Activated CD4-positive, alpha-beta T cell treated with anti-CD3 and anti-CD28 coated beads, Interleukin-10, Interleukin-2, amounts not matched to agents 100 ng/mL and 50 ng/mL, durations not matched to agents 16 hours and 8 hours (primary cell): ENCODE measurements around the gene OR6B1.

Source experiments
- DNase-seq: peaks from one replicate; pipeline ENCODE4 v3.0.0-alpha.2; 2020

The OR6B1 gene

GRCh38 chr7:144000020-144000419 lies at the start of gene OR6B1:
TSS of gene OR6B1 (plus strand) at chr7:144000320. CDS start at chr7:144003997, 3,677 bp downstream.
- DNase-seq: no peak

- DNase-seq: no peak
Measured at GRCh38 chr7:143953421-143953820, 46.7 kb upstream of the OR6B1 start.

DNA sequence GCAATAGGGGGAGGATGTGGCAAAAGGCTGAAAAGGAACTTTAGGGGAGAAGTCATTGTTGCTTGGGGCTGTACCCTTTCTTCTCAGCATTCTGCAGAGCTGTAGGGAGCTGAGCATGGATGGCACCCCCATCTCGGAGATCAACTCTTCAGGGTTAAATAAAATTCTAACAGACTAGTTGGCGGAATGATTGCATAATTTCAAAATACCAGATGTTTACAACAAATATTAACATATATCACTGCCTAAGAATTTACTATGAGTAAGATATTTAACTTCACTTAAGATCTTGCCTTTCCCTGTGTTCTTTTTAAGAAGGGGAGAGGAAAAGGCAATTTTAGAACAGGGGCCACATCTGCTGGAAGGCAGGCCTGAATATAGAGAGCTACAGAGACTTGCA lies 46.0 kb upstream of the OR6B1 start:
- DNase-seq: no peak

- no peak for DNase-seq
Measured at GRCh38 chr7:143954544-143954943, 45.6 kb upstream of the OR6B1 start, which contains the start of gene OR2F1. TSS of gene OR2F1 (plus strand) at chr7:143954844. CDS start at chr7:143959971, 5,127 bp downstream.

DNA sequence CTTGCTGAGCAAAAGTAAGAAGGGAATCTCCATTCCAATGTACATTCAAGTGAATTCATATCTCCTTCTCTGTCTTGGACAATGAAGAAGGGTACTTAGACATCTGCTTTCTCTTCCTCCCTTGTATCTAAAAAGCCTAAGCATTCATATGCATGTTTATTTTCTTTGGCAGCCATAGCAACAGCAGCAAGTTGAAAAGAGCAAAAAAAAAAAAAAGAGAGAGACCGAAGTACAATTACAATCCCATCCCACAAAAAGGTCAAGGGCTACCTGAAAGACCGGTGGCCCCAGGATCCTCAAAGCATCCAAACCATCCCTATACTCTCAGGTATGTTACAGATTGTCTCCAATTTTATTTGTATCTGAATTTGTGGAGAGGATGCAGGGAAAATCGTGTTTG lies 41.3 kb upstream of the OR6B1 start:
- DNase-seq: no peak

DNA sequence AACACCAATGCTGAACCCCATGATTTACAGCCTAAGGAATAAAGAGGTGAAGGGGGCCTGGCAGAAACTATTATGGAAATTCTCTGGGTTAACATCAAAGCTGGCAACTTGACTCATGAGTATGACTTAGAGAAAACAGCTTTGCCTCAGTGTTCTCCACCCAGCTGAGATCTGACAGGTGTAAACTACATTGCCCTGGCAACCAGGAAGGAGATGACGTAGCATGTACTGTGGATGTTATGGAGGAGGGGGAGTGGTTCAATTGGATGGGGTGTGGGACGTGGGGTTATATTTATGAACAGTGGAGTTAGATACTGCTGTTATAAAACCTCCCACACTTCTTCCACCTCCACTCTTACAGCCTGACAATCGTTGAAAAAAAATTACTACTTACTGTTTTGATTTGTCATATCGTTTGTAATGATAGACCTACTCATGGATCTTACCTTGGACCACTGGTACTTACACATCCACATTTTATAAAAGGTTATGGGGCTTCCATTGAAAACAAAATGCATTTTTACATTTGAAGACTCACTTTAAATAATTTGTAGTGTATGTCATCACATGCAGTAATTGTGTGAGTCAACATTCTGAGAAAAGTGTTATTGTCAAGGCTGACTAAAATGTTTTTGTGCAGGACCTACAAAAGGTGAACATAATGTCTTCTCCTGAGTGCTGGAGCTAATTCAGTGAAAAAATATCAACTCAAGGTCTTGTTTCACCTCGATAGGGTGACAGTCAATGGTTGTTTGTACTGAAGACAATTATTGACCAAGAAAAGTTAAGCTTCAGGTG lies 39.1 kb upstream of the OR6B1 start:
- DNase-seq: no peak

- DNase-seq: no peak
Measured at GRCh38 chr7:143965280-143965679, 34.8 kb upstream of the OR6B1 start.

DNA sequence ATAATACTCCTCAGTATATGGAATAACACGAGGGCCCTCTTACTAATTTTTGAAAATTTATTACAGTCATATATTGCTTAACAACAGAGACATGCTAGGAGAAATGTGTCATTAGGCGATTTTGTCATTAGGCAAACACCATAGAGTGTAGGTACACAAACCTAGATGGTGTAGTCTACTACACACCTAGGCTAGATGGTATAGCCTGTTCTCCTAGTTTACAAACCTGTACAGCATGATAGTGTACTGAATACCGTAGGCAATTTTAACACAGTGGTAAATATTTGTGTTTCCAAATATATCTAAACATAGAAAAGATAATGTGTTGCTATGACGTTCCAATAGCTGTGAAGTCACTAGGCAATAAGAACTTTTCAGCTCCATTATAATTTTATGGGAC lies 32.7 kb upstream of the OR6B1 start:
- DNase-seq: no peak

GRCh38 chr7:143973870-143974416 lies 26.2 kb upstream of the OR6B1 start:
- DNase-seq: no peak

DNA sequence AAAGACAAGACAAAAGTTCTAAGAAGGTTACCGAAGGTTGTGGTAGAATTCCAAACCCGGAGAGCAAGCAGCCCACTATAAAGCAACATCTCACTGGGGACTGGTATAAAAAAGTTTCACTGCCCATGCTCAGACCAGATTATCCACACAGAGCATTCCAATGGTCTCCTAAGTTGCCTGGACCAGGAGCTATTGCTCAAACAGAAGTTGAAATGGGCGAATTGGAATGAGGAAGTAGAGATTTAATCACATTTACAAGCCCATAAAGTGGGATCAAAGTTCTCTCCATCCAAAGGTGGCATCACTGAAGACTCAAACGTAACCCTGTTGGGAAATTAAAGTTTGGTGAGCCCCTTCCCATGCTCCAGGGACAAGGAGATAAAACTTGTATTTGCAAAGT lies 25.7 kb upstream of the OR6B1 start:
- DNase-seq: no peak

DNA sequence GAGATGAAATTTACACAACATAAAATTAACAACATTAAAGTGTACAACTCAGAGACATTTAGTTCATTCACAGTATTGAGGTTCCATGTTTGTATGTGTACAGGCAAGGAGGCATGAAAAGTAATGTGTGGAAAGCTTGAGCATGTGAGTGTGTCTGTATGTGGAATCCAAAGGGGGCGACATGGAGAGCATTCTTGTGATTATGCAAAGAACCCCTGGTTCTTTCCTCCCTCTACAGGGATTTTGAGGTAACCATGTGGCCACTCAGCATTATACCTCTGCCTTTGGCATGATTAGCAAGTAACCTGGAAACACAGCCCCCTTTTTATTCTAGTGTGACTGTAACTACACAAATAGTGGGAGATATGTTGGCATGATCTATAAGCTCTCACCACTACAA lies 24.5 kb upstream of the OR6B1 start:
- peak; percentile 9 for DNase-seq

- DNase-seq: no peak
Measured at GRCh38 chr7:143978585-143978984, 21.5 kb upstream of the OR6B1 start.

GRCh38 chr7:143979359-143979758 lies 20.8 kb upstream of the OR6B1 start:
- DNase-seq: no peak

GRCh38 chr7:143979998-143980397 lies 20.1 kb upstream of the OR6B1 start:
- no peak for DNase-seq

GRCh38 chr7:143980746-143981510 lies 19.2 kb upstream of the OR6B1 start:
- no peak for DNase-seq

DNA sequence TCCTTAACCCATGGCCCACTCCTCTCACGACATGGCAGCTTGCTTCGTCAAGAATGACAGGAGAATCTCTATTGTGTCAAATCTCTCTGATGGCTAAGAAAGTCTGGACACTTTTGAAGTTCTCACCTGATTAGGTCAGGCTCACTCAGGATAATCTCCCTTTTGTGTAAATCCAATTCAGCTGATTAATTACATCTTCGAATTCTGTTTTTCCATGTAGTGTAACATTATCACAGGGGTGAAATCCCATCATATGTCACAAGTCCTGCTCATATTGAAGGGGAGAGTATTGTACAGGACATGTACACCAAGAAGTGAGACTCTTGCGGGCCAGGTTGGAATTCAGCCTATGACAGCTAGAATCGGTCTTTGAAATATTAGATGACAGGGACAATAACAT lies 16.2 kb upstream of the OR6B1 start:
- no peak for DNase-seq

GRCh38 chr7:143987513-143987912 lies 12.6 kb upstream of the OR6B1 start:
- no peak for DNase-seq

- DNase-seq: no peak
Measured at GRCh38 chr7:143988976-143989745, 11.0 kb upstream of the OR6B1 start.

- DNase-seq: no peak
Measured at GRCh38 chr7:143992670-143993069, 7.5 kb upstream of the OR6B1 start.

DNA sequence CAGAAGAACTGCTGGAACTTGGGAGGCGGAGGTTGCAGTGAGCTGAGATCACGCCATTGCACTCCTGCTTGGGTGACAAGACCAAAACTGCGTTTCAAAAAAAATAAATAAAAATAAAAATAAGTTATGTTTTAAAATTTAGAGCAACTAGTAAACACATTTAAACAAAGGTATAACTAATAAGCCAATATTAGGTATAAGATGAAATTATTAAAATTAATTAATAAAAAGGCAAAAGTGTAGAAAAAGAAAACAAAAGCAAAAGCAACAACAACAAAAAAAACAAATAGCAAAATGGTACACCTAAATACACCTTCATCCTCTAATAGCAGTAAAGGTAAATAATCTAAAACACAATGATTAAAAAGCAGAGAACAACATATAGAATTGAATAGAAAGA lies 6.2 kb upstream of the OR6B1 start:
- DNase-seq: no peak

GRCh38 chr7:144001543-144001942 lies 1.4 kb downstream of the OR6B1 start:
- no peak for DNase-seq

- no peak for DNase-seq
Measured at GRCh38 chr7:144004703-144005102, 4.6 kb downstream of the OR6B1 start.

GRCh38 chr7:144006029-144006691 lies 6.0 kb downstream of the OR6B1 start:
- no peak for DNase-seq
